CD14-positive monocyte (primary cell): ENCODE results near the gene AGFG1. TPM values are rescaled to one million over a fixed set of nuclear protein-coding genes. Genes with fewer than 3 reads are reported as not detected.
"Not testable (repeated sequence)": the region's sequence is repeated elsewhere in the genome, so short reads cannot be mapped to it uniquely, and the experiment has no call there.

Experiments
- DNase-seq, 3 donors: peaks; one replicate each; pipeline ENCODE4 v3.0.0-alpha.2; 2011 to 2022
- H2AFZ ChIP-seq: 2 replicates; pipeline ENCODE4 v1.6.0; 2012; ENCODE audit warnings: mild to moderate bottlenecking, low read depth, low read length, inconsistent platforms; ENCODE audit not compliant: insufficient read depth, poor library complexity, severe bottlenecking
- H3K27ac ChIP-seq, 2 donors: 1 replicate in 1 of 2; 2 replicates in 1 of 2; pipeline ENCODE4 v1.5.1; 2012 to 2013; ENCODE audit warnings: low read length in 2 of 2, control low read depth in 1 of 2, inconsistent platforms in 1 of 2, low read depth in 1 of 2, mild to moderate bottlenecking in 1 of 2
- H3K27me3 ChIP-seq, 2 donors: one replicate each; pipeline versions ENCODE4 v1.6.0 to v1.6.1; 2011 to 2013; ENCODE audit warnings: low read length in 2 of 2; ENCODE audit not compliant: control insufficient read depth in 2 of 2, insufficient read depth in 2 of 2
- H3K36me3 ChIP-seq, 2 donors: replicated peaks in 1 of 2; 1 replicate in 1 of 2; 2 replicates in 1 of 2; pipeline versions ENCODE4 v1.5.1 to v1.6.1; 2012 to 2013; ENCODE audit warnings: low read length in 2 of 2, control low read depth in 1 of 2, inconsistent platforms in 1 of 2, mild to moderate bottlenecking in 1 of 2; ENCODE audit not compliant: insufficient read depth in 2 of 2, control insufficient read depth in 1 of 2
- H3K4me1 ChIP-seq, 2 donors: 1 replicate in 1 of 2; 2 replicates in 1 of 2; pipeline versions ENCODE4 v1.5.1 to v1.6.1; 2012 to 2013; ENCODE audit warnings: low read length in 2 of 2, control low read depth in 1 of 2, inconsistent platforms in 1 of 2, mild to moderate bottlenecking in 1 of 2, moderate library complexity in 1 of 2; ENCODE audit not compliant: insufficient read depth in 2 of 2, control insufficient read depth in 1 of 2
- H3K4me2 ChIP-seq: replicated peaks from 2 replicates; pipeline ENCODE3; 2012; ENCODE audit warnings: low read length, moderate library complexity, mild to moderate bottlenecking; ENCODE audit not compliant: poor library complexity, severe bottlenecking; ENCODE audit errors: extremely low read depth
- H3K4me3 ChIP-seq, 3 experiments: fragments of 200-600 bp in 1 of 3; sonication (generic) in 1 of 3; replicated peaks in 1 of 3; 1 replicate in 2 of 3; 2 replicates in 1 of 3; pipeline ENCODE4 v1.5.1; 2011 to 2013; ENCODE audit warnings: low read length in 3 of 3, mild to moderate bottlenecking in 3 of 3, control low read depth in 2 of 3, low read depth in 2 of 3, inconsistent platforms in 1 of 3, moderate library complexity in 1 of 3
- H3K79me2 ChIP-seq: 2 replicates; pipeline ENCODE4 v1.6.0; 2012; ENCODE audit warnings: mild to moderate bottlenecking, control low read depth, inconsistent platforms, low read length, moderate library complexity; ENCODE audit not compliant: insufficient read depth
- H3K9ac ChIP-seq: 2 replicates; pipeline ENCODE4 v1.6.0; 2017; ENCODE audit warnings: low read length, mild to moderate bottlenecking; ENCODE audit not compliant: insufficient read depth, poor library complexity, severe bottlenecking
- H3K9me3 ChIP-seq, 2 donors: replicated peaks in 1 of 2; 1 replicate in 1 of 2; 2 replicates in 1 of 2; pipeline versions ENCODE4 v1.5.1 to v1.6.1; 2012 to 2013; ENCODE audit warnings: low read length in 2 of 2, control low read depth in 1 of 2; ENCODE audit not compliant: control insufficient read depth in 1 of 2, insufficient read depth in 1 of 2
- H4K20me1 ChIP-seq: 2 replicates; pipeline ENCODE4 v1.6.0; 2012; ENCODE audit warnings: mild to moderate bottlenecking, low read length, control low read depth, moderate library complexity; ENCODE audit not compliant: insufficient read depth
- H3K27ac Mint-ChIP-seq, 7 donors: one replicate each; pipeline ENCODE4 v1.8.0; 2020; ENCODE audit warnings: mild to moderate bottlenecking in 7 of 7, mixed read lengths in 7 of 7, moderate library complexity in 6 of 7, inconsistent platforms in 2 of 7
- H3K27me3 Mint-ChIP-seq, 3 donors: one replicate each; pipeline ENCODE4 v1.8.0; 2021 to 2022; ENCODE audit warnings: low read depth in 3 of 3, mild to moderate bottlenecking in 3 of 3, mixed read lengths in 3 of 3, moderate library complexity in 3 of 3, inconsistent platforms in 1 of 3
- H3K36me3 Mint-ChIP-seq, 2 donors: one replicate each; pipeline ENCODE4 v1.8.0; 2020; ENCODE audit warnings: mixed read lengths in 2 of 2, inconsistent platforms in 1 of 2, mild to moderate bottlenecking in 1 of 2
- H3K4me1 Mint-ChIP-seq: one replicate; pipeline ENCODE4 v1.8.0; 2020; ENCODE audit warnings: mild to moderate bottlenecking, mixed read lengths
- H3K4me3 Mint-ChIP-seq, 2 donors: one replicate each; pipeline ENCODE4 v1.8.0; 2020; ENCODE audit warnings: mild to moderate bottlenecking in 2 of 2, mixed read lengths in 2 of 2, moderate library complexity in 1 of 2
- H3K9me3 Mint-ChIP-seq, 7 donors: one replicate each; pipeline ENCODE4 v1.8.0; 2020 to 2022; ENCODE audit warnings: mixed read lengths in 7 of 7, mild to moderate bottlenecking in 6 of 7, moderate library complexity in 6 of 7, inconsistent platforms in 2 of 7
- WGBS: methylation state at CpG from one replicate; pipeline ENCODE4 v1.1.5; 2013; ENCODE audit warnings: missing lambda C conversion rate; ENCODE audit not compliant: insufficient coverage; 5-methylcytosine and 5-hydroxymethylcytosine counted together
- intact Hi-C, 2 donors: fragments of 100-400 bp; cut with micrococcal nuclease; formaldehyde crosslinking; loops; one replicate each; pipeline versions ENCODE4 v1.15.0 to v1.15.1; 2023
- polyA plus RNA-seq, 3 donors: library from polyadenylated mRNA; depleted of rRNA in 1 of 3; unstranded in 2 of 3; stranded (reverse) in 1 of 3; fragments of 300-500 nt in 2 of 3; fragments of >200 nt in 1 of 3; fragmentation: Illumina TruSeq in 2 of 3; gene quantifications; 1 replicate in 2 of 3; 2 replicates in 1 of 3; pipeline ENCODE4 v1.2.3, GENCODE V29; 2012 to 2021
- TF ChIP-seq, protein P1 (sequence below): fragments of 200-600 bp; IDR thresholded peaks from one replicate; pipeline ENCODE4 v1.8.0; 2022; ENCODE audit warnings: antibody characterized with exemption, mild to moderate bottlenecking

AGFG1 gene
- polyA plus RNA-seq, 3 donors, result 17.3 to 76.1 (median 56.9) TPM

DNA sequence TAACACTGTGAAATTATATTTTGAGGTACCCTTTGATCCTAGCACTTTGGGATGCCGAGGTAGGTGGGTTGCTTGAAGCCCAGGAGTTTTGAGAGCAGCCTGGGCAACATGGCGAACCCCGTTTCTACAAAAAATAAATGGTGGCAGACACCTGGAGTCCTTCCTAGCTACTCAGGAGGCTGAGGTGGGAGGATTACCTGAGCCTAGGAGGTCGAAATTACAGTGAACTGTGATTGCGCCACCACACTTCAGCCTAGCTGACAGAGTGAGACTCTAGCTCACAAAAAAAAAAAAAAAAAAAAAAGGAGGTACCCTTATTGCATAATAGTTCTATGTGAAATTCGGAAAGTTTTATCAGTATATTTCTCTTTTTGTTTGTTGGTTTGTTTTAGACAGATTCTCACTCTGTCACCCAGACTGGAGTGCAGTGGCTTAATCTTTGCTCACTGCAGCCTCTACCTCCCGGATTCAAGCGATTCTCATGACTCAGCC is 67.6 kb downstream of the AGFG1 start:
- TF ChIP-seq, protein P1, sequence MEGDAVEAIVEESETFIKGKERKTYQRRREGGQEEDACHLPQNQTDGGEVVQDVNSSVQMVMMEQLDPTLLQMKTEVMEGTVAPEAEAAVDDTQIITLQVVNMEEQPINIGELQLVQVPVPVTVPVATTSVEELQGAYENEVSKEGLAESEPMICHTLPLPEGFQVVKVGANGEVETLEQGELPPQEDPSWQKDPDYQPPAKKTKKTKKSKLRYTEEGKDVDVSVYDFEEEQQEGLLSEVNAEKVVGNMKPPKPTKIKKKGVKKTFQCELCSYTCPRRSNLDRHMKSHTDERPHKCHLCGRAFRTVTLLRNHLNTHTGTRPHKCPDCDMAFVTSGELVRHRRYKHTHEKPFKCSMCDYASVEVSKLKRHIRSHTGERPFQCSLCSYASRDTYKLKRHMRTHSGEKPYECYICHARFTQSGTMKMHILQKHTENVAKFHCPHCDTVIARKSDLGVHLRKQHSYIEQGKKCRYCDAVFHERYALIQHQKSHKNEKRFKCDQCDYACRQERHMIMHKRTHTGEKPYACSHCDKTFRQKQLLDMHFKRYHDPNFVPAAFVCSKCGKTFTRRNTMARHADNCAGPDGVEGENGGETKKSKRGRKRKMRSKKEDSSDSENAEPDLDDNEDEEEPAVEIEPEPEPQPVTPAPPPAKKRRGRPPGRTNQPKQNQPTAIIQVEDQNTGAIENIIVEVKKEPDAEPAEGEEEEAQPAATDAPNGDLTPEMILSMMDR, result no peak
- Histone ChIP-seq H3K27ac (no peak overlapping the region), H3K4me2 (no peak overlapping the region), H3K27me3 (no peaks in the 10 kb centered on the region), H2AFZ (no peak overlapping the region), H3K9me3 (no peaks in the 10 kb centered on the region), H3K4me3 (no peak overlapping the region), H3K79me2 (peaks cover 7% of the 10 kb centered on the region), H3K9ac (no peak overlapping the region), H3K36me3 (peaks cover 54 to 64% of the 10 kb centered on the region in 2 donors), H4K20me1 (peaks cover 50% of the 10 kb centered on the region), H3K4me1 (no peaks in the 10 kb centered on the region)
- Mint-ChIP-seq H3K36me3 (peaks cover 82 to 89% of the 10 kb centered on the region in 2 donors), H3K27ac (peak overlapping the region in 1 of 7 donors; percentile 16), H3K9me3 (peaks cover 6 to 18% (median 9%) of the 10 kb centered on the region in 7 donors), H3K4me3 (no peak overlapping the region), H3K4me1 (peaks cover 4% of the 10 kb centered on the region), H3K27me3 (no peaks in the 10 kb centered on the region)
- WGBS, result 100% methylated on average over 1 of the region's 8 CpGs
- DNase-seq, result no peak
- intact Hi-C loops, result no loop called here

DNA sequence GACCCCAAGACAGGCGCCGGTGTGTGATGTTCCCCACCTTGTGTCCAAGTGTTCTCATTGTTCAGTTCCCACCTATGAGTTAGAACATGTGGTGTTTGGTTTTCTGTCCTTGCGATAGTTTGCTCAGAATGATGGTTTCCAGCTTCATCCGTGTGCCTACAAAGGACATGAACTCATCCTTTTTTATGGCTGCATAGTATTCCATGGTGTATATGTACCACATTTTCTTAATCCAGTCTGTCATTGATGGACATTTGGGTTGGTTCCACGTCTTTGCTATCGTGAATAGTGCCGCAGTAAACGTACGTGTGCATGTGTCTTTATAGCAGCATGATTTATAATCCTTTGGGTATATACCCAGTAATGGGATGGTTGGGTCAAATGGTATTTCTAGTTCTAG is 68.4 kb downstream of the AGFG1 start:
- Mint-ChIP-seq H3K9me3 (peaks cover 6 to 18% (median 9%) of the 10 kb centered on the region in 7 donors), H3K36me3 (peaks cover 82 to 91% of the 10 kb centered on the region in 2 donors)
- DNase-seq, H3K4me3 Mint-ChIP-seq, H3K9ac ChIP-seq, H3K79me2 ChIP-seq, H3K27me3 Mint-ChIP-seq, H3K9me3 ChIP-seq, H3K4me2 ChIP-seq, H3K4me1 Mint-ChIP-seq, H3K4me3 ChIP-seq, H3K27ac ChIP-seq, H3K27me3 ChIP-seq, H3K27ac Mint-ChIP-seq, H3K4me1 ChIP-seq, intact Hi-C loops, H2AFZ ChIP-seq: not testable (repeated sequence)
- peaks cover 48 to 64% of the 10 kb centered on the region in 2 donors for H3K36me3 ChIP-seq
- whole genome bisulfite sequencing, result 100% methylated on average over 2 of the region's 9 CpGs
- H4K20me1 ChIP-seq, result peaks cover 50% of the 10 kb centered on the region
